ENCODE results near the gene NDUFB10. TPM values are rescaled to one million over a fixed set of nuclear protein-coding genes. Genes with fewer than 3 reads are reported as not detected.

The NDUFB10 gene
- total and polyA plus RNA-seq, 2 experiments from 2014 or later: 244 to 495 TPM

DNA sequence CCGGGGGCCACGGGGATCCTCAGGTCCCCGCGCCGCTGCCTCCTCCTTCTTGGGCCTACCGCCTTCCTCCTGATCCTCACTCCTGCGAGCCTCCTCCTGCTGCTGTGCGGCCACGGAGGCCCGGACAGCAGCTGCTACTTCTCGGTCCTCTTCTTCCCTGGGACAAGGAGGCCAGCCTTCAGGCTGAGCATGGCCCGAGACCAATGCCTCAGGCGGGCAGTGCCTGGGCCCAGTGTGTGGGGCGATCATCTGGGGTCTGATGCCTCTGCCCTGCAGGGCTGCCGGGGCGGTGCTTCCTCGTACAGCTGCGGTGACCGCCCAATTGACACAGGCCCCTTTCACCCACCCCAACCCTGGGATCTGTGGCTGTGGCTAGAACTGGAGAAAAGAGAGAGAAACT lies 41.7 kb downstream of the NDUFB10 start:
- Mint-ChIP-seq H3K36me3 (ENCODE audit: low read depth) (peaks cover 27% of the 10 kb centered on the region), H3K4me3 (no peak overlapping the region), H3K27me3 (ENCODE audit: insufficient read depth, low read depth, poor library complexity) (peaks cover 4% of the 10 kb centered on the region), H3K27ac (no peak overlapping the region), H3K4me1 (peaks cover 9% of the 10 kb centered on the region), H3K9me3 (no peaks in the 10 kb centered on the region)
- ATAC-seq (no peak), DNase-seq (ENCODE audit: low spot score) (no peak)
- Histone ChIP-seq H3K79me2 (replicated peaks; ENCODE audit: insufficient read depth) (peaks cover 9% of the 10 kb centered on the region; the same call in 1 of the 2 replicates), H3K4me3 (no peak overlapping the region), H2AFZ (no peak overlapping the region), H3K4me2 (no peak overlapping the region), H3K9me2 (ENCODE audit: insufficient read depth) (no peaks in the 10 kb centered on the region), H3K4me1 (ENCODE audit: insufficient read depth) (peaks cover 8% of the 10 kb centered on the region; the same call in 1 of the 2 replicates), H3K27me3 (ENCODE audit: insufficient read depth) (no peaks in the 10 kb centered on the region), H3K27ac (ENCODE audit: low read depth) (no peak overlapping the region), H3F3A (replicated peaks; ENCODE audit: low read depth) (peaks cover 22% of the 10 kb centered on the region; the same call in 1 of the 2 replicates), H3K36me3 (ENCODE audit: insufficient read depth) (no peaks in the 10 kb centered on the region; the same call in 1 of the 2 replicates), H4K20me1 (replicated peaks; ENCODE audit: insufficient read depth) (peaks cover 13% of the 10 kb centered on the region)
- TF ChIP-seq POLR2AphosphoS5 (IDR thresholded peaks at IDR 0.05; ENCODE audit: low read depth) (no peak), JUNB (IDR thresholded peaks at IDR 0.05; ENCODE audit: unreplicated experiment) (no peak), EZH2phosphoT487 (IDR thresholded peaks at IDR 0.05; ENCODE audit: unreplicated experiment) (no peak), NANOG (IDR thresholded peaks at IDR 0.05; ENCODE audit: borderline replicate concordance) (no peak), CREB1 (CRISPR knock-in tag; IDR thresholded peaks at IDR 0.05; ENCODE audit: low read depth) (no peak), ZNF114 (CRISPR knock-in tag; IDR thresholded peaks at IDR 0.05) (no peak), EZH2 (IDR thresholded peaks at IDR 0.05; ENCODE audit: low read depth, unreplicated experiment) (no peak)
- TF ChIP-seq, protein P1, sequence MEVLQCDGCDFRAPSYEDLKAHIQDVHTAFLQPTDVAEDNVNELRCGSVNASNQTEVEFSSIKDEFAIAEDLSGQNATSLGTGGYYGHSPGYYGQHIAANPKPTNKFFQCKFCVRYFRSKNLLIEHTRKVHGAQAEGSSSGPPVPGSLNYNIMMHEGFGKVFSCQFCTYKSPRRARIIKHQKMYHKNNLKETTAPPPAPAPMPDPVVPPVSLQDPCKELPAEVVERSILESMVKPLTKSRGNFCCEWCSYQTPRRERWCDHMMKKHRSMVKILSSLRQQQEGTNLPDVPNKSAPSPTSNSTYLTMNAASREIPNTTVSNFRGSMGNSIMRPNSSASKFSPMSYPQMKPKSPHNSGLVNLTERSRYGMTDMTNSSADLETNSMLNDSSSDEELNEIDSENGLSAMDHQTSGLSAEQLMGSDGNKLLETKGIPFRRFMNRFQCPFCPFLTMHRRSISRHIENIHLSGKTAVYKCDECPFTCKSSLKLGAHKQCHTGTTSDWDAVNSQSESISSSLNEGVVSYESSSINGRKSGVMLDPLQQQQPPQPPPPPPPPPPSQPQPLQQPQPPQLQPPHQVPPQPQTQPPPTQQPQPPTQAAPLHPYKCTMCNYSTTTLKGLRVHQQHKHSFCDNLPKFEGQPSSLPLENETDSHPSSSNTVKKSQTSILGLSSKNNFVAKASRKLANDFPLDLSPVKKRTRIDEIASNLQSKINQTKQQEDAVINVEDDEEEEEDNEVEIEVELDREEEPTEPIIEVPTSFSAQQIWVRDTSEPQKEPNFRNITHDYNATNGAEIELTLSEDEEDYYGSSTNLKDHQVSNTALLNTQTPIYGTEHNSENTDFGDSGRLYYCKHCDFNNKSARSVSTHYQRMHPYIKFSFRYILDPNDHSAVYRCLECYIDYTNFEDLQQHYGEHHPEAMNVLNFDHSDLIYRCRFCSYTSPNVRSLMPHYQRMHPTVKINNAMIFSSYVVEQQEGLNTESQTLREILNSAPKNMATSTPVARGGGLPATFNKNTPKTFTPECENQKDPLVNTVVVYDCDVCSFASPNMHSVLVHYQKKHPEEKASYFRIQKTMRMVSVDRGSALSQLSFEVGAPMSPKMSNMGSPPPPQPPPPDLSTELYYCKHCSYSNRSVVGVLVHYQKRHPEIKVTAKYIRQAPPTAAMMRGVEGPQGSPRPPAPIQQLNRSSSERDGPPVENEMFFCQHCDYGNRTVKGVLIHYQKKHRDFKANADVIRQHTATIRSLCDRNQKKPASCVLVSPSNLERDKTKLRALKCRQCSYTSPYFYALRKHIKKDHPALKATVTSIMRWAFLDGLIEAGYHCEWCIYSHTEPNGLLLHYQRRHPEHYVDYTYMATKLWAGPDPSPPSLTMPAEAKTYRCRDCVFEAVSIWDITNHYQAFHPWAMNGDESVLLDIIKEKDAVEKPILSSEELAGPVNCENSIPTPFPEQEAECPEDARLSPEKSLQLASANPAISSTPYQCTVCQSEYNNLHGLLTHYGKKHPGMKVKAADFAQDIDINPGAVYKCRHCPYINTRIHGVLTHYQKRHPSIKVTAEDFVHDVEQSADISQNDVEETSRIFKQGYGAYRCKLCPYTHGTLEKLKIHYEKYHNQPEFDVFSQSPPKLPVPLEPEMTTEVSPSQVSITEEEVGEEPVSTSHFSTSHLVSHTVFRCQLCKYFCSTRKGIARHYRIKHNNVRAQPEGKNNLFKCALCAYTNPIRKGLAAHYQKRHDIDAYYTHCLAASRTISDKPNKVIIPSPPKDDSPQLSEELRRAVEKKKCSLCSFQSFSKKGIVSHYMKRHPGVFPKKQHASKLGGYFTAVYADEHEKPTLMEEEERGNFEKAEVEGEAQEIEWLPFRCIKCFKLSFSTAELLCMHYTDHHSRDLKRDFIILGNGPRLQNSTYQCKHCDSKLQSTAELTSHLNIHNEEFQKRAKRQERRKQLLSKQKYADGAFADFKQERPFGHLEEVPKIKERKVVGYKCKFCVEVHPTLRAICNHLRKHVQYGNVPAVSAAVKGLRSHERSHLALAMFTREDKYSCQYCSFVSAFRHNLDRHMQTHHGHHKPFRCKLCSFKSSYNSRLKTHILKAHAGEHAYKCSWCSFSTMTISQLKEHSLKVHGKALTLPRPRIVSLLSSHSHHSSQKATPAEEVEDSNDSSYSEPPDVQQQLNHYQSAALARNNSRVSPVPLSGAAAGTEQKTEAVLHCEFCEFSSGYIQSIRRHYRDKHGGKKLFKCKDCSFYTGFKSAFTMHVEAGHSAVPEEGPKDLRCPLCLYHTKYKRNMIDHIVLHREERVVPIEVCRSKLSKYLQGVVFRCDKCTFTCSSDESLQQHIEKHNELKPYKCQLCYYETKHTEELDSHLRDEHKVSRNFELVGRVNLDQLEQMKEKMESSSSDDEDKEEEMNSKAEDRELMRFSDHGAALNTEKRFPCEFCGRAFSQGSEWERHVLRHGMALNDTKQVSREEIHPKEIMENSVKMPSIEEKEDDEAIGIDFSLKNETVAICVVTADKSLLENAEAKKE (CRISPR knock-in tag; IDR thresholded peaks at IDR 0.05): no peak
- TF ChIP-seq, protein P2, sequence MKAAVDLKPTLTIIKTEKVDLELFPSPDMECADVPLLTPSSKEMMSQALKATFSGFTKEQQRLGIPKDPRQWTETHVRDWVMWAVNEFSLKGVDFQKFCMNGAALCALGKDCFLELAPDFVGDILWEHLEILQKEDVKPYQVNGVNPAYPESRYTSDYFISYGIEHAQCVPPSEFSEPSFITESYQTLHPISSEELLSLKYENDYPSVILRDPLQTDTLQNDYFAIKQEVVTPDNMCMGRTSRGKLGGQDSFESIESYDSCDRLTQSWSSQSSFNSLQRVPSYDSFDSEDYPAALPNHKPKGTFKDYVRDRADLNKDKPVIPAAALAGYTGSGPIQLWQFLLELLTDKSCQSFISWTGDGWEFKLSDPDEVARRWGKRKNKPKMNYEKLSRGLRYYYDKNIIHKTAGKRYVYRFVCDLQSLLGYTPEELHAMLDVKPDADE (IDR thresholded peaks at IDR 0.05): no peak
